AG04450 (cell line): ENCODE results near the gene ABCA3. TPM values are rescaled to one million over a fixed set of nuclear protein-coding genes. Genes with fewer than 3 reads are reported as not detected.

ENCODE experiments used
- CTCF ChIA-PET: fragments of 300-600, 350-600 bp; formaldehyde crosslinking; extraction: SDS; loops from one replicate; lab custom pipeline; 2022; ENCODE audit warnings: antibody characterized with exemption, inconsistent platforms; lab: Charles Lee
- POLR2A ChIA-PET: fragments of 350-600 bp; formaldehyde crosslinking; extraction: SDS; loops from one replicate; lab custom pipeline; 2021; ENCODE audit warnings: antibody characterized with exemption, inconsistent platforms; lab: Yijun Ruan, JAX
- DNase-seq: peaks from one replicate; pipeline ENCODE4 v3.0.0-alpha.2; 2011; ENCODE audit warnings: low read depth, low spot score
- H3K27ac ChIP-seq: one replicate; pipeline ENCODE4 v1.5.1; 2012; ENCODE audit warnings: low read depth, low read length, control low read depth
- H3K27me3 ChIP-seq: one replicate; pipeline ENCODE4 v1.6.0; 2012; ENCODE audit warnings: low read length; ENCODE audit not compliant: control insufficient read depth, insufficient read depth
- H3K4me3 ChIP-seq: 2 replicates; pipeline ENCODE4 v1.5.1; 2011; ENCODE audit warnings: mild to moderate bottlenecking, low read depth, low read length, control low read depth
- H3K9me3 ChIP-seq: 2 replicates; pipeline ENCODE4 v1.5.1; 2012; ENCODE audit warnings: low read length; ENCODE audit not compliant: control insufficient read depth, insufficient read depth
- polyA plus RNA-seq: library from polyadenylated mRNA; depleted of rRNA; stranded (reverse); fragments of >200 nt; gene quantifications from 2 replicates; pipeline ENCODE4 v1.2.3, GENCODE V29; 2011
- TF ChIP-seq, protein P1 (sequence below): IDR thresholded peaks from 2 replicates; pipeline ENCODE4 v1.5.1; 2011; ENCODE audit warnings: low read depth, low read length, control low read depth, inconsistent platforms

Gene ABCA3
- polyA plus RNA-seq, 1 experiment: 0.06 TPM

DNA sequence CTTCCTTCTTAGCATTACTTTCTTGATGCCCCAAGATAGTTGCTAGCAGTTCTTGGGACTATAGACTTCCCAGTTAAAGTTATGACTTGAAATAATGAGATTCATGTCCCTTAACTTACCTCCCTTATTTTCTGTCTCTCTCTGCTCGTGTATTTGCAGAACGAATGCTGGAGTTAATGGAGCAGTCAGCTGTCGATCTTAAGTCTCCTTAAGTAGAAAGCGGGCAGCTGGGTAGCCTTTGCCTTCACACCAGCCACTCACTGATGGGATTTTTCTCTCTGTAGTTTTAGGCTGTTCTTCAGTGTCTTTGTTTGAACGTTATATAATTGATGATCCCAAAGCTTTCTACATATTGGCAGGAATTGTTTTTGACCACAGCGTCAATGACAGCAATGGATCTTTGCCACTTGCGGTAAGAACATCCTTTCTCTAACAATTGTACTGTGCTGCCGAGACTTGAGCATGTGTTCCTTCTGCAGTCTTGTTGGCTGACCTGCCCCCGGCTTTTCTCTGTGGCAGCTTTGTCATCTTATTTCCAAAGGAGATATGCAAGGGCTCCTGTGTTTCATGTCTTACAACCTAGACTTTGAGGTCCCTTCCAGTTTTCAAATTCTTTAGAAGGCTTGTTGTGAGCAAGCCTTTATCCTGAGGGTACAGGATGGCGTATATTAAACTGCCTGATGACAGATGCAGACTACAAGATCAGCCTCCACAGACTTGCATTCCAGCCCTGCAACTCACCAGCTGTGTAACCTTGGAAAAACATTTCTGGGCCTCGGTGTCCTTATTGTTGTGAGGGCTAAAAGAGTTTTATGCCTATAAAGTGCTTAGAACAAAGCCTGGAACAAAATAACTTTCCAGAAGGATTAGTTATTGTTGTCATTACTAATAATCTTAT is 25.1 kb upstream of the ABCA3 start:
- no peak overlapping the region for H3K27ac ChIP-seq

DNA sequence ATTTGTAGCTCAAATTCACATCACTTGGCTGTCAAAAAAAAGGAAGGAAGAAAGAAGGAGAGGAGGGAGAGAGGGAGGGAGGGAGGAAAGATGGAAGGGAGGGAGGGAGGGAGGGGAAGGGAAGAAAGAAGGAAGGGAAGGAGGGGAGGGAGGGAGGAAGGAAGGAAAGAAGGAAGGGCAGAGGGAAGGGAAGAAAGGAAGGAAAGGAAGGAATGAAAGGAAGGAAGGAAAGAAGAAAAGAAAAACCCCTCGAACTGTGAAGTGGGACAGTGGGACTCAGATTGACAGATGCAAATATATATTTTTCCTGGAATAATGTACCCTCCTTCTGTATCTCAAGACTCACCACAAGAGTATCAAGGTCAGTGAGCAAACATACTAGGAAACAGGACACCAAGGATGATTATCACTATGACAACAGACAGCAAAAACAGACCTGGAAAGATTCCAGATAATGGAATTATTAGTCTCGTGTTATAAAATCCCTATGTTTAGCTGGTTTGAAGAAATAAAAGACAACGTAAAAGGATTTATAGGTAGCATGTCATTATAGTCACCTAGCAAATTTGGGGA is 24.2 kb upstream of the ABCA3 start:
- ChIA-PET POLR2A (no interaction called here), CTCF (no interaction called here)
- H3K27ac ChIP-seq: no peak overlapping the region
- TF ChIP-seq, protein P1, sequence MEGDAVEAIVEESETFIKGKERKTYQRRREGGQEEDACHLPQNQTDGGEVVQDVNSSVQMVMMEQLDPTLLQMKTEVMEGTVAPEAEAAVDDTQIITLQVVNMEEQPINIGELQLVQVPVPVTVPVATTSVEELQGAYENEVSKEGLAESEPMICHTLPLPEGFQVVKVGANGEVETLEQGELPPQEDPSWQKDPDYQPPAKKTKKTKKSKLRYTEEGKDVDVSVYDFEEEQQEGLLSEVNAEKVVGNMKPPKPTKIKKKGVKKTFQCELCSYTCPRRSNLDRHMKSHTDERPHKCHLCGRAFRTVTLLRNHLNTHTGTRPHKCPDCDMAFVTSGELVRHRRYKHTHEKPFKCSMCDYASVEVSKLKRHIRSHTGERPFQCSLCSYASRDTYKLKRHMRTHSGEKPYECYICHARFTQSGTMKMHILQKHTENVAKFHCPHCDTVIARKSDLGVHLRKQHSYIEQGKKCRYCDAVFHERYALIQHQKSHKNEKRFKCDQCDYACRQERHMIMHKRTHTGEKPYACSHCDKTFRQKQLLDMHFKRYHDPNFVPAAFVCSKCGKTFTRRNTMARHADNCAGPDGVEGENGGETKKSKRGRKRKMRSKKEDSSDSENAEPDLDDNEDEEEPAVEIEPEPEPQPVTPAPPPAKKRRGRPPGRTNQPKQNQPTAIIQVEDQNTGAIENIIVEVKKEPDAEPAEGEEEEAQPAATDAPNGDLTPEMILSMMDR: no peak
- no peak overlapping the region for H3K4me3 ChIP-seq
- H3K27me3 ChIP-seq: peaks cover 17% of the 10 kb centered on the region
- H3K9me3 ChIP-seq: no peaks in the 10 kb centered on the region
- DNase-seq: no peak

More for the DNA sequence above, 25.1 kb upstream of the ABCA3 start:
- peak; percentile 18 for DNase-seq
- no peaks in the 10 kb centered on the region for H3K9me3 ChIP-seq
- H3K4me3 ChIP-seq: no peak overlapping the region
- peaks cover 20% of the 10 kb centered on the region for H3K27me3 ChIP-seq
- TF ChIP-seq, protein P1: no peak
- POLR2A ChIA-PET: interaction anchor here (0.6 kb wide), 1 partner anchor 29 kb away, joined by 3 read pairs; no protein-coding TSS in a partner anchor
- CTCF ChIA-PET: no interaction called here

DNA sequence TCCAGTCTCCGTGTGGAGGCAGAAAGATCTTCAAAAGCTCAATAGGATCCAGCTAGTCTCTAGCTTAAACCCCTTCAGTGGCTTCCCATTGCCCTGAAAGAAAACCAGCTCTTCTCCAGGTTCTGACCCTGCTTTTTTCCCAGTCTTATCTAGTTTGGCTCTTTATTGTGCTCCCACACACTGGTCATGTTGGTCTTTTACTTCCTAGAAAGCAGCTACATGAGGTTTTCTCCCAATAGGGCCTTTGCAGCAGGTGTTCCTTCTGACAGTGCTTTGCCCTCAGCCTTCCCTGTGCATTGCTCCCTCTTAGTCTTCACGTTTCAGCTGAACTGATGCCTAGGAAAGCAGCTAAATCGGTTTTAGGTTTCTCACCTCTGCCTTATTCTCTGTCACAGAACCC is 21.7 kb upstream of the ABCA3 start:
- H3K9me3 ChIP-seq: peaks cover under 1% of the 10 kb centered on the region; the same call in 1 of the 2 replicates
- TF ChIP-seq, protein P1: no peak
- no peak for DNase-seq
- H3K27me3 ChIP-seq: peaks cover 16% of the 10 kb centered on the region
- ChIA-PET POLR2A (no interaction called here), CTCF (interaction anchor here (0.5 kb wide), 1 partner anchor 51 kb away, joined by 4 read pairs; no protein-coding TSS in a partner anchor)
- no peak overlapping the region for H3K27ac ChIP-seq
- H3K4me3 ChIP-seq: no peak overlapping the region

DNA sequence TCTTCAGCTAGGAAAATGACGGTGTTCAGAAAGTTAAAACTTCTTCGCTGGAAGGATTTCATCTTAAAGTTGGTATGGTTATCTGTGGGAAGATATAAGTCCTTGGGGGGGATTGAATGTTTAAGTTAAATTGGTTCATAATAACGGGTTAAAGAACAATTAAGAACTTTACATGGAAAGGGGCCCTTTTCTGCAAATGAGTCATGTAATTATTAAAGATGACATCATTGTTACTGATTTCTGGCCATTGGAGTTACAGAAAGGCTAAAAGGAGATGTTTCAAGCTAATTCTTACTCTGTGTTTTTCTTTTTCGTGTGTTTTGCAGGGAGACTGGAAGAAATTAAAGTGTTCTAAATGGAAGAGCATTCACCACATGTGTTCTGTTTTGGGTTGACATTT is 20.6 kb upstream of the ABCA3 start:
- no peak for DNase-seq
- Histone ChIP-seq H3K27ac (no peak overlapping the region), H3K4me3 (no peak overlapping the region), H3K9me3 (peaks cover 4% of the 10 kb centered on the region), H3K27me3 (peaks cover 16% of the 10 kb centered on the region)
- ChIA-PET CTCF (interaction anchor here (0.6 kb wide), 1 partner anchor 142 kb away, joined by 3 read pairs; no protein-coding TSS in a partner anchor), POLR2A (interaction anchor here (0.6 kb wide), 1 partner anchor 723 kb away, joined by 9 read pairs; no protein-coding TSS in a partner anchor)
- TF ChIP-seq, protein P1: no peak

DNA sequence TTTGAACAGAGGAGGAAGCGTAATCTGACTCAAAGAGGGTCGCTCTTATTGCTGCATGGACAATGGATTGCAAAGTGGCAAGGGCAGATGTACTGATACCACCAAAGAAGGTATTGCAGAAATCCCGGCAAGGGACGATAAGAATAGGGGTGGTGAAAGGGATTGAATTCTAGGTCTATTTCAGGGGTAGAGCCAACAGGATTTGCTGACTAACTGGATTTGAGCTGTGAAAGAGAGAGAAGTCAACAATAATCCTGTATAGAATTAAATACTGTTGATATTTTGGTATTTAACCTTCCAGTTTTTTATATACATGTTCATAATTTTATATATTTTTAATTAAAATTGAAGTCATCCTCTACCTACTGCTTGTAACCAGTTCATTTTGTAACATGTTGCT is 19.4 kb upstream of the ABCA3 start:
- DNase-seq: no peak
- Histone ChIP-seq H3K9me3 (peaks cover 4% of the 10 kb centered on the region), H3K4me3 (no peak overlapping the region), H3K27ac (no peak overlapping the region), H3K27me3 (peaks cover 16% of the 10 kb centered on the region)
- ChIA-PET CTCF (no interaction called here), POLR2A (no interaction called here)
- TF ChIP-seq, protein P1: no peak
